ENCODE data around the gene CHST5.
"Not testable (repeated sequence)": the region's sequence is repeated elsewhere in the genome, so short reads cannot be mapped to it uniquely, and the experiment has no call there.

Gene CHST5

DNA sequence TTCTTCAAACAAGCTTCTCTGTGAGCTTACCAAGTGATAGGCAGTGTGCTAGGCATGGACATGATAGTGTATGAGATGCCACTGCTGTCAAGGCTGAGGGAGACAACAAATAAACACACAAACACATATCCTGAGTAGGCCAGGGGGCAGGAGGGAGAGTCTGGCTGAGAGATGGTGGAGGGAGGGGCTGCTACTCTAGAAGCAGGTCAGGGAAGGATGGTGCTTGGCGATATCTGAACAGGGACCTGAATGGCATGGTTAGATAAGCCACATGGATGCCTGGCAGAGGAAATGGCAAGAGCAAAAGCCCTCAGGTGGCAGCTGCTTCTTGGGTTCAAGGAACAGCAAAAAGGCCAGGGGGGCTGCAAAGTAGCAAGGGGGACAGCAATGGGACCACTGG is 32.1 kb downstream of the CHST5 start:
- DNase-seq, result no peak

DNA sequence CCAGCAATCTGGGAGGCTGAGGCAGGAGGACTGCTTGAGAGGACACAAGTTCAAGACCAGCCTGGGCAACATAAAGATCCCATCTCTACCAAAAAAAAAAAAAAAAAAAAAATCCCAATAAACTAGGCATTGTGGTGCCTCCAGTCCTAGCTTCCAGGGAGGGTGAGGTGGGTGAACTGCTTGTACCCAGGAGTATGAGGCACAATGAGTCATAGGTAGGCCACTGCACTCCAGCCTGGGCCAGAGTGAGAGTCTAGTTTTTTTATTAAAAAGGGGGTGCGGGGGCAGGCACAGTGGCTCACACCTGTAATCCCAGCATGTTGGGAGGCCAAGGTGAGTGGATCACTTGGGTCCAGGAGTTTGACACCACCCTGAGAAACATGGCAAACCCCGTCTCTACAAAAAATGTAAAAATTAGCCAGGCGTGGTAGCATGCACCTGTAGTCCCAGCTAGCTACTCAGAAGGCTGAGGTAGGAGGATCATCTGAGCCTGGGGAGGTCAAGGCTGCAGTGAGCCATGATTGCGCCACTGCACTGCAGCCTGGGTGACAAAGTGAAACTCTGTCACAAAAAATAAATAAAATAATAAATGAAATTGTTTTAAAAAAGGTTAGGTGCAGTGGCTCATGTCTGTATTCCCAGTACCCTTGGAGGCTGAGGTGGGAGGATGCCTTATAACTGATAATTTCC is 32.8 kb downstream of the CHST5 start:
- no peak for DNase-seq

DNA sequence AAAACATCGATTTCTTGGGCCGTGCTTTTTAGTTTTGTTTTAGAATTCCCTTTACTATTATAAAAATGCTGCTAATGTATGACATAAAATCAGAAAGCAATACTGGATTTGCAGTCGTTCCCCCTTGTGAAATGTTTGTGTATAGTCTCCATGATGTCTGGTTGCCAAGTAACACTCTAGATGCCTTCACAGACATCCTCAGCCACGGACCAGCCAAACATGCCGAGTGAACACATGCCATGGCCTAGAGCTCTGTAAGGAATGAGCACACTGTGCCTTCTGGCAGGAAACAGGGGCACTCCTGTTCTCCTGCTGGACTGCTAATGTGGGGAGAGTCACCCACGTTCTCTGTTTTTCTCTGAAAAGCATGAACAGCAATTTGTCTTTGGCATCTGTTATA is 34.1 kb downstream of the CHST5 start:
- DNase-seq, result not testable (repeated sequence)

- DNase-seq, result no peak
These were observed 34.5 kb downstream of the CHST5 start for GRCh38 chr16:75501359-75501758.

- not testable (repeated sequence) for DNase-seq
These were observed 37.1 kb downstream of the CHST5 start for GRCh38 chr16:75498605-75499322.

GRCh38 chr16:75497558-75497957 is 38.4 kb downstream of the CHST5 start:
- no peak for DNase-seq

DNA sequence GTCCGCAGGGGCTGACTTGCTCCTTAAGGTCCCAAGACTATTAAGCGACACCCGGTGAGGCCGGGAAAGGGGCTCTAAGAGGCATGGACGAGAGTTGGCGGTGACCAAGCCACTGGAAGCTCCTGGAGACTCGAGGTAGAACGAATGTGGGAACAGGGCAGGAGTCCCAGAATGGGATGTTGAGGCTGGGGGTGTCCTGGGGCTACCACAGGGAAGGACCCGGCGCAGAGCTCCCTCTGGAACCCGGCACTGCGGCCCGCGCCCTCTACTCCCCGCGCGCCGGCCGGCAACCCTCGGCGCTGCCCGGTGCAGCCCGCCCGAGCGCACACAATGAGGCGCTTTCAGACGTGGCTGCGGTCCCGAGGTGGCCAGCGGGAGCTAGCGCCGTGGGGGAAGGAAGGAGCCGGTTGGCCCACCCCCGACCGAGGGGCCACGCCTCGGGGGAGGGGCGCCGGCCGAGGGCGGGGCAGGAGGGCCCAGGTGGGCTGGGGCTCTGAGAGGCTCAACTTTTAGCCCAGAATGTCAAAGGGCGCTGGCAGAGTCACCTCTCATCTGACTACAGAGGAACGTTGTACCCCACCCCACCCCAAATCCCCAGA is 40.7 kb downstream of the CHST5 start, which contains the start of gene CHST6:
CHST6 (minus strand) TSS at position 366 of the 599 bp plus-strand sequence. CDS start 15,613 bp downstream, outside the sequence.
- DNase-seq, result no peak

GRCh38 chr16:75494661-75495075 is 41.2 kb downstream of the CHST5 start:
- no peak for DNase-seq

GRCh38 chr16:75494184-75494583 is 41.7 kb downstream of the CHST5 start:
- no peak for DNase-seq

GRCh38 chr16:75491876-75492275 is 44.0 kb downstream of the CHST5 start:
- no peak for DNase-seq

- DNase-seq, result no peak
These were observed 47.6 kb downstream of the CHST5 start for GRCh38 chr16:75488322-75488721.

DNA sequence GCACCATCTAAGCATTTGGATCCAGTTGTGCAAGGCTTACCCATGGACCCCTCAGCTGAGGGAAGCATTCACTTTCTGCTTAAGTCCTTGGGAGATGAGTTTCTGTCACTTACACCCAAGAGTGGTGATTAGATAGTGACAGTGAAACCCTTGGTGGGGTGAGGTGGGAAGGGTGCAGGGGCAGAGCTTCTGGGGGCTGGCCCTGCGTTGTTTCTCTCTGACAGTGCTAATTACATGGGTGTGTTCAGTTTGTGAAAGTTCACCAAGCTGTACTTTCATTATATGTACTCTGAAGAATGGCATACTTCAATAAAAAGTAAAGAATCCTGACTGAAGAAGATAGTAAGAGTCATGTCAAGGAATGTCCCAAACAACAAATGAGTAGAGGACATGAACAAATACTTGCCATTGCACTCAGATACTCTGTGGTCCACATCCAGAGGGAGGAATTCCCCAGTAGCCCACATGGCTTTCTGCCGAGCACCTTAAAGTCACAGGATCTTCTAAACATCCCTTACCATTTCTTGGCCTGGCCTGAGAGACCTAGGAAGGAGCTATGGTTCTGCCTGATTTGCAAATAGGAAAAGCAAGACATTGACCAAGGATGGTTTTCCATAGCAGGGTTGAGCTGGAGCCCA is 49.1 kb downstream of the CHST5 start:
- DNase-seq, result no peak

- no peak for DNase-seq
These were observed 49.8 kb downstream of the CHST5 start for GRCh38 chr16:75486014-75486675.

- no peak for DNase-seq
These were observed 50.5 kb downstream of the CHST5 start for GRCh38 chr16:75485230-75486013.

GRCh38 chr16:75483222-75483621 is 52.7 kb downstream of the CHST5 start:
- no peak for DNase-seq

DNA sequence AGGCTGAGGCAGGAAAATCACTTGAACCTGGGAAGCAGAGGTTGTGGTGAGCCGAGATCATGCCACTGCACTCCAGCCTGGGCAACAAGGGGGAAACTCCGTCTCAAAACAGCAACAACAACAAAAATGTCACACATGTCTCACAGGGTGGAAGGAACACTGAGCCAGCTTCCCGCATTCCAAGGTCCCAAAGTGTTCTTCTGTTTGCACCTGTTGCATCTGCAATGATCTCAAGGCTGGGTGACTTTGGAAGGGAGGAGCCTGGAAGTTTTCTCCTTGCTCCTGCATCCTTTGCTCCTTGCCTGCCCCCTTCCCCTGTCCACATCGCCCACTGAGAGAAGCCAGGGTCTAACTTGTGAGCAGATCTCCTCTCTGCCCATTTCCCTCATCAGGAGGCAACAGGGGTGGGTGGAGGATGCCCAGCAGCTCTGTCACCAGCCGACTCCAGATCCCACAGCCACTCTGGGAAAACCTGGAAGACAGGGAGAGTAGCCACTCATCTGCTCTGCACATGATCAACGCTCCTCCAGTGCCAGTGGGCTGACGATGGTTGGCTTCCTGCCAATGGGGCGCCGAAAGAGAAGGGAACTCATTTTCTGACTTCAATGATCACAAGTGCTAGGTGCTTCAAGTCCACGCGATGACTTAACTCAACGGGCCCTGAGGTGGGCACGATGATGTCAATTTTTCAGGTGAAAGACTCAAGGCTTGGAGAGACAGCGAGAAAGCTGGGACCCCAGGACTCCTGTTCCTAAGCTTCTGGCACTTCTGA is 53.3 kb downstream of the CHST5 start:
- no peak for DNase-seq

DNA sequence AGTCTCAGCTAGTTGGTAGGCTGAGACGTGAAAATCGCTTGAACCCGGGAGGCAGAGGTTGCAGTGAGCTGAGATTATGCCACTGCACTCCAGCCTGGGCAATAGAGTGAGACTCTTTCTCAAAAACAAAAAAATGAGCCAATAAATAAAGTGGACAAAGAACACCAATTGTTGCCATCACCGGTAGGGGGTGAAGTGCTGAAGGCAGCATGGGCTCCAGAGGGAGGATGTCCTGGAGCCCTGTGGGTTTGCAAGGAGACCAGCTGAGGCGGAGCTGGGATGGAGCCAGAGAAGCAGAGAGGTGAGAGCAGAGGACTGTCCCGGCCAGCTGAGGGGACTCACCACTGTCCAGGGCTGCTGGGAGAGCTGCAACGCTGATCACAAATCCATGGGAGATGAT is 54.4 kb downstream of the CHST5 start:
- no peak for DNase-seq

DNA sequence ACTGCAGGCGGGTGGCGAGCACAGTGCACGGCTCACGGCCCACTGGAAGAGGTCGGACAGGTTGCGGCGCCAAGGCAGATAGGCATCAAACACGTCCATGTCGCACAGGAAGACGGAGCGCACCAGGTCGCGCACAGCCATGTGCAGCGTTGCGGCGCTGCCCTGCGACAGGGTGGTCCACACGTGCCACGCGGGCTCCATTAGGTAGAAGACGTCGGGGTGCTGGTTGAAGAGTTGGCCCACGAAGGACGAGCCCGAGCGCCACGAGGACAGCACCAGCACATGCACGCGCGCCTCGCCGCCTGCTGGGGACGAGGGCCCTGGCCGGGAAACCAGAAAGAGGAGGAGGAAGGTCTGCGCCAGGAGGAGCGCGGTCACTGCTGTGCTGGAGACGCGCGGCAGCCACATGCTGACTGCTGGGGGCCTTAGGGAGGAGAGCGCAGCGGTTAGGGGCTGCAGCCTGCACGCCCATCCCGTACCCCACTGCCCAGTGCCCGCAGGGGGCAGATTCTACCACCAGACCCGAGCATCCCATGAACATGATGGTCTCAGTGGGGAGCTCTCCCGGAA is 56.4 kb downstream of the CHST5 start:
- no peak for DNase-seq
